ENCODE measurements around the gene WWOX. TPM values are rescaled to one million over a fixed set of nuclear protein-coding genes. Genes with fewer than 3 reads are reported as not detected.

Gene WWOX
- total and polyA plus RNA-seq, 2 experiments from 2014 or later = 22.1 to 123 TPM

DNA sequence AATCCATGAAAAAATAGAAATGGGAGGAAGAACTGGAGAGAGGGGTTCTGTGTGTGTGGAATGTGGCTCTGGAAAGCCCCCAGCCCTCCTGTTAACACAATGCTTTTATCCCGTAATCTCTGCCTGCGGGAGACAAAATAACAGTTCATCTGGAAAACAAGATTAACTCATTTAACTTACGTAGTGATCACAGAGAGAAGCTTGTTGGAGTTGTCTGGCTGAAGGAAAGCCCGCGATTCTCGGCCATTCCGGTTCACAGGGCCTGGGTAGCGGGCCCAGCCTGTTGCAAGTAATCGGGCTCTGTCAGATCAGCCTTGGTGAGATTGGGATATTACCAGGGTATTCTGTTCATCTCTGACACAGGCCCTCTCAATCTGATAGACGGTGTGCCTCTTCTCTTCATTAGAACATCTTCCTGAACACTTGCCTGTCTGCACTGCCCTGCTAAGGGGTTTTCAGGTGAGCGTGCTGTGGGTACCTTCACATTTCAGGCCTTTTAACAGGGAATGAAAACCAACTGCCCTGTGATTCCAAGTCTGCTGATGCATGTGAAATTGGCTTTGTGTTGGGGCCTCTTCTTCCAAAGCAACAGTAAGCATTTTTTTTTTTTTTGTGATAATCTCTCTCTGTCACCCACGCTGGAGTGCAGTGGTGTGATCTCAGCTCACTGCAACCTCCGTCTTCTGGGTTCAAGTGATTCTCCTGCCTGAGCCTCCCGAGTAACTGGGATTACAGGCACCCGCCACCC is 609.9 kb downstream of the WWOX start:
- H3K4me3 ChIP-seq = no peak overlapping the region
- TF ChIP-seq, protein P1, sequence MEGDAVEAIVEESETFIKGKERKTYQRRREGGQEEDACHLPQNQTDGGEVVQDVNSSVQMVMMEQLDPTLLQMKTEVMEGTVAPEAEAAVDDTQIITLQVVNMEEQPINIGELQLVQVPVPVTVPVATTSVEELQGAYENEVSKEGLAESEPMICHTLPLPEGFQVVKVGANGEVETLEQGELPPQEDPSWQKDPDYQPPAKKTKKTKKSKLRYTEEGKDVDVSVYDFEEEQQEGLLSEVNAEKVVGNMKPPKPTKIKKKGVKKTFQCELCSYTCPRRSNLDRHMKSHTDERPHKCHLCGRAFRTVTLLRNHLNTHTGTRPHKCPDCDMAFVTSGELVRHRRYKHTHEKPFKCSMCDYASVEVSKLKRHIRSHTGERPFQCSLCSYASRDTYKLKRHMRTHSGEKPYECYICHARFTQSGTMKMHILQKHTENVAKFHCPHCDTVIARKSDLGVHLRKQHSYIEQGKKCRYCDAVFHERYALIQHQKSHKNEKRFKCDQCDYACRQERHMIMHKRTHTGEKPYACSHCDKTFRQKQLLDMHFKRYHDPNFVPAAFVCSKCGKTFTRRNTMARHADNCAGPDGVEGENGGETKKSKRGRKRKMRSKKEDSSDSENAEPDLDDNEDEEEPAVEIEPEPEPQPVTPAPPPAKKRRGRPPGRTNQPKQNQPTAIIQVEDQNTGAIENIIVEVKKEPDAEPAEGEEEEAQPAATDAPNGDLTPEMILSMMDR (IDR thresholded peaks at IDR 0.05; ENCODE audit: low read depth, low read length) = no peak
- no peaks in the 10 kb centered on the region for H3K27me3 ChIP-seq
- no peak overlapping the region for H3K27ac ChIP-seq
- no peaks in the 10 kb centered on the region for H3K9me3 ChIP-seq (ENCODE audit: low read depth)
- no peak for DNase-seq (ENCODE audit: low read depth in 1 of 2, low spot score in 1 of 2)
- H3K4me1 ChIP-seq (ENCODE audit: low read depth) = no peaks in the 10 kb centered on the region
- H3K36me3 ChIP-seq = no peaks in the 10 kb centered on the region

DNA sequence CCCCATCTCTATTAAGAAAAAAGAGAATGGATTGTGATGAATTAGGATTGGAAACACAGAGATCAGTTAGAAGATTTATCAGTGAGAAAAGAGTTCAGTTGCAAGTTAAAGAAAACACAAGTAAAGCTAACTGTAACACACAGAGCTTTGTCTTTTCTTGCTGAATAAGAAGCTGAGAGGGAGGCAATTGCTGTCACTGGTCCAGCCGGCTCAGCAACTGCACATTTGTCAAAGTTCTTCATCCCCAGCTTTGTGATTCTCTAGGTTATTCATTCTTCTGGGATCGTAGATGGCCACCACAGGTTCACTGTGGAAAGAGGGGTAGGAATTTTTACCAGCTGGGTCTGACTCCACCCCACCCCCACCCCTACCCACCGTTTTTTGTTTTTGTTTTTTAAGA is 615.7 kb downstream of the WWOX start:
- DNase-seq (ENCODE audit: low read depth in 1 of 2, low spot score in 1 of 2) = no peak
- H3K9me3 ChIP-seq (ENCODE audit: low read depth) = no peaks in the 10 kb centered on the region
- H3K36me3 ChIP-seq = no peaks in the 10 kb centered on the region
- no peak overlapping the region for H3K4me3 ChIP-seq
- H3K27me3 ChIP-seq = no peaks in the 10 kb centered on the region
- no peaks in the 10 kb centered on the region for H3K4me1 ChIP-seq (ENCODE audit: low read depth)
- TF ChIP-seq, protein P1 (IDR thresholded peaks at IDR 0.05; ENCODE audit: low read depth, low read length) = no peak
- no peak overlapping the region for H3K27ac ChIP-seq

DNA sequence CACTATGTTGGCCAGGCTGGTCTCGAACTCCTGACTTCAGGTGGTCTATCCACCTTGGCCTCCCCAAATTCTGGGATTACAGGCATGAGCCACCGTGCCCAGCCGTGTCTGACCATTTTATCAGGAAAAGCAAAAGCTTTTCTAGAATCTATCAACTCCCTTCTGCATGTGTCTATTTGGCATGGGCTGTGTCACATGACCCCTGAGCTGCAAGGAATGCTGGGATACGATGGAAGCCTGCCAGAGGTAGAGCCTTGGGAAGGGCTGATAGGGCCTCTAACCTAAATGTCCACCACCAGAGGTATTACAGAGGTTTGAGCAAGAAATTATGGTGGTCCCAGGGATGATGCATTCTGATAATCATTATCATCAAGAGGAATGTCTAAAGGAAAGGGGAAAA is 616.2 kb downstream of the WWOX start:
- Histone ChIP-seq H3K4me1 (ENCODE audit: low read depth) (no peaks in the 10 kb centered on the region), H3K4me3 (no peak overlapping the region), H3K9me3 (ENCODE audit: low read depth) (no peaks in the 10 kb centered on the region), H3K27ac (no peak overlapping the region), H3K36me3 (no peaks in the 10 kb centered on the region), H3K27me3 (no peaks in the 10 kb centered on the region)
- DNase-seq (ENCODE audit: low read depth in 1 of 2, low spot score in 1 of 2) = no peak
- TF ChIP-seq, protein P1 (IDR thresholded peaks at IDR 0.05; ENCODE audit: low read depth, low read length) = no peak

DNA sequence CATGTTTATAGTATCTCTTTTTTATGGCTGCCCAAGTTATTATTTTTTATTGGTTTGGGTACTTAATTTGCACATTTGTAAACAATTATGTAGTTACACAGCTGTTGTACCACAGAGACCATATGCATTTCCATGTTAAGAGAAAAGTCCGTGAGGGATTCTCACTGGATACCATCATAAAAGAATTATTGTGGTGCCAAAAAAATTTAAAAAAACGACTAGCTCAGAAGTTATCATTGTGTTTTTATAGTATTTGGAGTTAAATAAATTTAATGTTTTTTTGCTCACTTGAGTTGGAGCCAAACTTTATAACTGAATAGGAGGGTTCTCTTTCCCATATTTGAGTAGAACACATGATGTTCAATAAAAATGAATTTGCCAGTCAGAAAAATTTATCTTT is 618.7 kb downstream of the WWOX start:
- Histone ChIP-seq H3K4me1 (ENCODE audit: low read depth) (no peaks in the 10 kb centered on the region), H3K4me3 (no peak overlapping the region), H3K36me3 (no peaks in the 10 kb centered on the region), H3K27ac (no peak overlapping the region), H3K9me3 (ENCODE audit: low read depth) (no peaks in the 10 kb centered on the region), H3K27me3 (no peaks in the 10 kb centered on the region)
- DNase-seq (ENCODE audit: low read depth in 1 of 2, low spot score in 1 of 2) = no peak
- TF ChIP-seq, protein P1 (IDR thresholded peaks at IDR 0.05; ENCODE audit: low read depth, low read length) = no peak

DNA sequence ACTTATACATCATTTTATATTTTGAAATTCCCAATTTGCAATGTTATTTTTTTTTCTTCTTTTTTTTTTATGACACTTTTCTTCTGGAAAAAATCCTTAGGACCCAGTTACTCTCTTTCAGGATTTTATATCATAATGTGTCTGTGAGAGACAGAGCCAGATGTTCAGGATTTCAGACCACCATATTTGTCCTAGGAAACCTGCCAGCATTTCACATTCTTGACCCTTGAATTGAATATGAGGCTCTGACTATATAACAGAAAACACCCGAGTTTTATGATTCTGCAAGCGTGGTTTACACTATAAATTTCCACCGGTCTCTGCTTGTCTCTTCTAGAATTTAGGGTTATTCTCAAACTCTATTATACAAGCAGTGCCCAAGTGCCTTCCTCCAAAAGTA is 621.0 kb downstream of the WWOX start:
- H3K27ac ChIP-seq = no peak overlapping the region
- TF ChIP-seq, protein P1 (IDR thresholded peaks at IDR 0.05; ENCODE audit: low read depth, low read length) = no peak
- H3K4me3 ChIP-seq = no peak overlapping the region
- H3K4me1 ChIP-seq (ENCODE audit: low read depth) = no peaks in the 10 kb centered on the region
- H3K27me3 ChIP-seq = no peaks in the 10 kb centered on the region
- no peaks in the 10 kb centered on the region for H3K9me3 ChIP-seq (ENCODE audit: low read depth)
- H3K36me3 ChIP-seq = no peaks in the 10 kb centered on the region
- DNase-seq (ENCODE audit: low read depth in 1 of 2, low spot score in 1 of 2) = no peak
